GM23248 (cell line): ENCODE measurements around the gene CMTM7.

Source experiments
- EZH2 ChIP-seq: fragments of 200-600 bp; sonication (generic); IDR thresholded peaks from 2 replicates; pipeline ENCODE4 v1.6.1; 2018; ENCODE audit warnings: antibody characterized with exemption, mild to moderate bottlenecking; ENCODE audit not compliant: insufficient read depth, poor library complexity, severe bottlenecking
- EZH2phosphoT487 ChIP-seq: fragments of 200-600 bp; sonication (generic); IDR thresholded peaks from 2 replicates; pipeline ENCODE4 v1.6.1; 2018; ENCODE audit warnings: antibody characterized with exemption, moderate library complexity, mild to moderate bottlenecking, low read depth; ENCODE audit not compliant: insufficient read depth

DNA sequence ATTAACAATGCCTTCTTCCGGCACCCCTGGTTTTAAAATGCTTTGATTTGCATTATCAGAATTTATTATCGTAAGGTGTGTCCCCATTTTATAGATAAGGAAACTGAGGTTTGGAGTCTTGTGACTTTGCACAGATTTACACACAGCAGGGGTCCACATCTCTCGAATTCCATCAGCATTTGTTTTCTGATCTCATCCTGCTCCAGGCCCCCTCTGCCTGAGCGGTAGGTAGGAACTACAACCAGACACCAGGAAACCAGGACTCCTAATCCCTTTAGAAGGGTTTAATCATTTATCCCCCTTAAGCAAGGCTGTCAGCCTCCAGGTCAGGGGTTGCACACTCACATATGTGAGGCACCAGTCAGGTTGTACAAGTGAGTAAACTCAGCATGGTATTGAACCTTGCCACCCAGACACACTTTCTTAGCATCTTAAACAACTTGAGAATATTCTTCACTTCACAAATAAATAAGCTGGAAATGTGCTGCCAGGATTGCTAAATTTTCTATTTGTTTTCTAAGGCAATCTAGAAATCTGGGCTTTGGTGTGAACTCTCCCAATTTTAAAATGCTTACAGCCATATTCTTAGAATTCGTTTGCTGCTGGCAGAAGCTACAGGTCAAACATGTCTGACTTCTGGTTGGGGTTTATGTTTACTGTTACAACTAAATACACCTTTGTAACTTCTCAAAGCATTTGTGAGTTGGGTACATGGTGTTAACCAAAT lies 31.7 kb upstream of the CMTM7 start:
- TF ChIP-seq EZH2 (no peak), EZH2phosphoT487 (no peak)
